ENCODE measurements around the gene ASXL1.
"Not testable (repeated sequence)": the region's sequence is repeated elsewhere in the genome, so short reads cannot be mapped to it uniquely, and the experiment has no call there.

The ASXL1 gene

DNA sequence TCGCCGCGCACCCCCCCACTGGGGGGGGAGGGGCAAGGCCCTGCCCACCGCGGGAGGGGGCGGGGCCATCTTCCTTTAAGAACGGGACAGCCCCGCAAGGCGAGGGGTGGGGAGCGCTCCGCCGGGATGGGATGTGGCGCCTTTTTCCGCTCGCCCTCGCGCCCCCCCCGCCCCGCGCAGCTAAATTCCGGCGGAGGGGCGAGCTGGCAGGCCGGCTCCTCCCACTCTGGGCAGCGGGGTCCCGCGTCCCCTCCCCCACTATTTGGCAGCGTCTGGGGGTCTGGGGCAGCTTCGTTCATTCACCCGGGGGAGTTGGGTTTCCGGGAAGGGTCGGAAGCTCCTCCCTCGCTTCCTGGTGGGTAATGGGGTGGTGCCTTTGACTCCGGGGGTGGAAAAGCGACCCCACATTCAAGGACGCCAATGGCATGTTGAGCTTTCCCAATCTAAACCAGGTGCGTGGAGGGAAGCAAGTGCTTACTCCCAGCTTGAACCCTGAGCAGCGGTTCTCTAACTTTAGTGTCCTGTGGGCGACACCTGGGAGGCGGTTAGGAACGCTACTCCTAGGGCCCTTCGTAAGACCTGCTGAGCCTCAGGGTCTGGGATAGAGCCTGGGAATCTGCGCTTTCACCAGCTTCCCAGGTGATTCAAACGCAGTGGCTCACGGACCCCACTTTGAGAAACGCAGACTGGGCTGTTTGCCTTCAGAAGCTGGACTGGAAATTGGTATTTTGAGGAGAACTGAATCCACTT, 927 bp downstream of the ASXL1 start:
- in situ Hi-C loops (cut with HindIII; ENCODE audit: low sequenced_read_pairs), result no loop called here

DNA sequence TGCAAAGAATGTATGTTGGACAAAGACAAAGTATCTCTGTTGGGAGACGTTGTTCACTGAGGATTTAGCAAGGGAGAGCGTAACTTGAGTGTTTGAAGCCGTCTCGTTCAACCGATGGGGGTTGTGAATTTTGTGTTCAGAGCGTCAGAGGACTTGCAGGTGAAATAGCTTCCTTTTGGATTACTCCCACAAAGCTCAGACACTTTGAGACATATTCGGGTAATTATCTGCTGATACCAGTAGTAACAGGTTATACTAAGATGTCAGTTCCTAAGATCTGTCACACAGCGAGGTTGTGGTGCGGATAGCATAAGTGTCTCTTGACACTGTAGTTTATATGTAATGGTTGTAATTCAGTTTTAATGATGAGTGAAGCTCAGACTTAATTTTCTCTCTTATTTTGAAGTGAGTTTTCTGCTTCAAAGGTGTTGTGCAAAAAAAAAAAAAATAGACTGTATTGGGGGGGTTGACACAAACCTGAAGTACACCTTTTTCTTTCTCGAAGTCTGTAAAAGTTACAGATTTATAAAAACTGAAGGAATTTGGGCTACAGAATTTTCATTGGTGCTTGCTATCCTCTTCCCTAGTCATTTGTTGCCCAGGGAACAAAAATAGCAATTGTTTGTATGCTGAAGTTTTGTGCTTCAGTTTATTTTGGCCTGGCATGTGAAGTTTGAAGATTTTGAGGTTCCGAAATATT, 1.7 kb downstream of the ASXL1 start:
- in situ Hi-C loops (cut with HindIII; ENCODE audit: low sequenced_read_pairs), result no loop called here

DNA sequence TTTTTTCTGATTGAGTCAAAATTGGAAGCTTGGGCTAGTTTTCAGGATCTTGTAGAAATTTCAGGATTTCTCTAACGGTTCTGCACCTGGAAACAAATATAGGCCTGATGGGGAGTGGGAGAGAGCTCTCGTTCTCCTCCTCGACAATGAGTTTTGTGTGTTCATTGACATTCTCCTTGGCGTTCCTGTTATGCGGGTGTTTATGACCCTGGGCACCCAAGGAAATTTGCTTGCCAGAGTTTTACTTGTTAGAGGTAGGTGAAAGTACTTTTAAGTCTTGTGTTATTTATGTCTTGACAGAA, 2.2 kb downstream of the ASXL1 start:
- in situ Hi-C loops (cut with HindIII; ENCODE audit: low sequenced_read_pairs), result no loop called here

DNA sequence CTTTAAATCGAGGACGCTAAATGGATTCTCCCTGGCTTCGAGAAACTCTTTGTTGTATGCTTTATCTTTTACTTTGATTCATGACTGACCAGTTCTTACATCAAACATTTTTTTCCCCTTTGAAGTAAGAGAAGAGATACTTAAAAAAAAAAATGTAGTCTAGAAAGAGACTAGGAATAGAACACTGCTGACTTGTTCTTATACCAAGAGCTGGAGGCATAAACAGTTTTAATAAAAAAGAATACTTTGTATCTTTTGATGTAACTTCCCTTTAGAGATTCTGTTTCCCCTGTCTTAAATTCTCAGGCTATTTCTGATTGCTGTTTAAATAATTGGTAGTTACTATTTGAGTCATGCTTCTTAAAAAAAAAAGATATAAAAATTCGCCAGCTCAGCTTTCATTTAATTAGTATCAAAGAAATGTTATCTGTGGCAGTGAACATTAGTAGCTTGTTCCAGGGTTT, 4.8 kb downstream of the ASXL1 start:
- in situ Hi-C loops (cut with HindIII; ENCODE audit: low sequenced_read_pairs), result no loop called here

DNA sequence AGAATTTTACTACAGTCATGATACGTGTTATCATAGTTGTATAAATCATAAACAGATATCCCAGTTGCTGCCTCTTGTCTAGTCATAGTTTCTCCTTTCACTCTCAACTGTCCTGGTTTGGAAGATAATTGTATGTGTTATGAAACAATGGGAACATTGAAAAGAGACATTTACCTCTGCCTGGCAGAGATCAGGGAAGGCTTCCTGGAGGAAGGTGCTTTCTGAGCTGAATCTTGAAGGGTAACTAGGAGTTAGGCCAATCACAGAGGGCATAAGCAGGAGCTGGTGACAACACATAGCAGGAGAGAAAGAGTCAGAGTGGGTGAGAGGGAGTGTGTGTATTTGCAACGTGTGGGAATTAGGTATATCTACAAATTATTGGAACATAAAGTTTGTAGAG, 5.4 kb downstream of the ASXL1 start:
- in situ Hi-C loops (cut with HindIII; ENCODE audit: low sequenced_read_pairs), result no loop called here

DNA sequence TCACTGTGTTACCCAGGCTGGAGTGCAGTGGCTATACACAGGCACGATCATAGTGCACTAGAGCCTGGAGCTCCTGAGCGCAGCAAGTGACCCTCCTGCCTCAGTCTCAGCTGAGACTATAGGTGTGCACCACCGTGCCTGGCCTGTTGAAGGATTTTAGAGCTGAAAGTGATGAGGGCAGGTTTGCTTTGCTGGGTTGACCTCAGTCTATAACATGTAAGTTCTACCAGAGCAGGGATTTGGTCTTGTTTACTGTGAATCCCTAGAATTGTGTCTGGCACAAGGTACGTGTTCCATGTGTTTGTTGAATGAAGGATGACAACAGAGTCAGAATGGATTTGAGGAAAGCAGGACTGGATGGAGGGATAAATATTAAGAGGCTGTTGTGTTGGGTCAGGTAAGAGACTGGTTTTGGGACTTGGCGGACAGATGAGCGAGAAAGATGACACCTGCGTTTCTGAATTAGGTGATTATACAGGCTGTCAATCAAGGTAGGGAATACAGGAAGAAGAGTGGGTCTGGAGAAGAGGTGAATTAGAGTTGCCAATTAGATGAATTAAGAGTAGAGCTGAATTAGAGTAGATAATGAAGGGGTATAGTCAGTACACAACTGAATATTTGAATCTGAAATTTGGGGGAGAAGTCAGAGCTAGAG, 6.5 kb downstream of the ASXL1 start:
- in situ Hi-C loops (cut with HindIII; ENCODE audit: low sequenced_read_pairs), result no loop called here

DNA sequence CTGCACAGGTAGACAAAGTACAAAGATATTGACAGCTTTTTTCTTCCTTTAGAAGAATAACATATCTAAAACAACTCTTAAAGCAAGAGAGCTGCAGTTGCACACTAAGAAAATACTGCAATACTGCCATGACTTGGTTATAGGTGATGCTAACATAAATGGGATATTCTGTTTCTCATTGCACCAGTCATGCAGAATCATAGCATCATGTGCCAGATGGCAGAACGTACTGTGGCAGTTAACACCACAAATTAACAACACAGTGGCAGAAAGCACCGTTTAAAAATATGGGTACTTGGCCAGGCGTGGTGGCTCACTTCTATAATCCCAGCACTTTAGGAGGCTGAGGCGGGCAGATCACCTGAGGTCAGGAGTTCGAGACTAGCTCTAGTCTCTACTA, 7.4 kb downstream of the ASXL1 start:
- in situ Hi-C loops (cut with HindIII; ENCODE audit: low sequenced_read_pairs), result no loop called here

DNA sequence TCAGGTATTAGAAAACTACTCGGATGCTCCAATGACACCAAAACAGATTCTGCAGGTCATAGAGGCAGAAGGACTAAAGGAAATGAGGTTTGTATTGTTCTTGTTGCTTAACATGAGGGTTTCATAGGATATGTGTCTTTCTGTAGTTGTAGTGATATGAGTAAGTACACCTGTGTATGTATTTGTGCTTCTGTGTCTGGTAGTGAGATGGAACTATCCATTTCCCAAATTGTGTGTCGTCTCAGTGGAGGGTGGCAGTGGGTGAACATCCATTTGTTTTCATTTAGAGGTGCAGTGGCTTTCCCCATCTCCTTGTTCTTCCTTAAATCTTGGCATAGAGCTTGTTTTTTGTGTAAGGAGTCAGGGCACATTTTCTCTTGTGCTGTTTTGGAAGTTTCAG, 8.2 kb downstream of the ASXL1 start:
- in situ Hi-C loops (cut with HindIII; ENCODE audit: low sequenced_read_pairs), result no loop called here

DNA sequence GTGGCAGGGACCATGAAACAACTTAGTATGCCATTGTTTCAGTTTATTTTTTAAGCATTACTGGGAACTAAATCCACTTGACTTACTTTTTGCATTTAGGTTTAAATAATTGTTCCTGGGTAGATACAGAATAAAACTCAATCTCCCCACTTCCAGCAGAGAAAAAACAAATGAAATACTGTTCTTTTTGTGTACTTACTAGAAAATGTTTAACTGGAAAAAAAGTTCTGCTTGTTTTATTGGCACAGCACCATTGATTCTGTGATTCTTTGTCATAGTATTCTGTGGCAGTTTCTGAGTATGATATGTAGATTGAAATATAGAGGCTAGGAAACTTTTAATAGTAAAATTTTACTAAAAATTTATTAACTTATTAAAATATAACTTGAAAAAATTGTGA, 10.2 kb downstream of the ASXL1 start:
- in situ Hi-C loops (cut with HindIII; ENCODE audit: low sequenced_read_pairs), result no loop called here

- in situ Hi-C loops (cut with HindIII; ENCODE audit: low sequenced_read_pairs), result no loop called here
Observed at GRCh38 chr20:32368925-32369324, 10.8 kb downstream of the ASXL1 start.

GRCh38 chr20:32370897-32371296, 12.8 kb downstream of the ASXL1 start:
- in situ Hi-C loops (cut with HindIII; ENCODE audit: low sequenced_read_pairs), result loop anchor here (5.0 kb wide), 1 partner anchor 94 kb away; the partner anchor contains the start of gene KIF3B

- in situ Hi-C loops (cut with HindIII; ENCODE audit: low sequenced_read_pairs), result no loop called here
Observed at GRCh38 chr20:32378461-32378860, 20.3 kb downstream of the ASXL1 start.

GRCh38 chr20:32380037-32380436, 21.9 kb downstream of the ASXL1 start:
- in situ Hi-C loops (cut with HindIII; ENCODE audit: low sequenced_read_pairs), result not testable (repeated sequence)

- in situ Hi-C loops (cut with HindIII; ENCODE audit: low sequenced_read_pairs), result no loop called here
Observed at GRCh38 chr20:32380745-32381144, 22.6 kb downstream of the ASXL1 start.

- in situ Hi-C loops (cut with HindIII; ENCODE audit: low sequenced_read_pairs), result no loop called here
Observed at GRCh38 chr20:32382102-32382950, 24.2 kb downstream of the ASXL1 start.

DNA sequence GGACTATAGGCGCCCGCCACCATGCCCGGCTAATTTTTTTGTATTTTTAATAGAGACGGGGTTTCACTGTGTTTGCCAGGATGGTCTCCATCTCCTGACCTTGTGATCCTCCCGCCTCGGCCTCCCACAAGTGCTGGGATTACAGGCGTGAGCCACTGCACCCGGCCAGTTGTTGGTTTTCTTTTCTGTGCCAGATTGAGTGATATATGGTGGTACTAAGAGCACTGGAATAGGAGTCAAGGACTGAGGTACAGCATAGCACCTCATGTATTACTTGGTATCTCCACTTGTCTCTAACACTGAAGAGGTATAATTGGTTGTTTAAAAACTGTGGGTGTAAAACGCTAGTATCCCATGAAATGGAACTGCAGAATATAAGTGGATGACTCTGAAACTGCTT, 25.3 kb downstream of the ASXL1 start:
- in situ Hi-C loops (cut with HindIII; ENCODE audit: low sequenced_read_pairs), result not testable (repeated sequence)

DNA sequence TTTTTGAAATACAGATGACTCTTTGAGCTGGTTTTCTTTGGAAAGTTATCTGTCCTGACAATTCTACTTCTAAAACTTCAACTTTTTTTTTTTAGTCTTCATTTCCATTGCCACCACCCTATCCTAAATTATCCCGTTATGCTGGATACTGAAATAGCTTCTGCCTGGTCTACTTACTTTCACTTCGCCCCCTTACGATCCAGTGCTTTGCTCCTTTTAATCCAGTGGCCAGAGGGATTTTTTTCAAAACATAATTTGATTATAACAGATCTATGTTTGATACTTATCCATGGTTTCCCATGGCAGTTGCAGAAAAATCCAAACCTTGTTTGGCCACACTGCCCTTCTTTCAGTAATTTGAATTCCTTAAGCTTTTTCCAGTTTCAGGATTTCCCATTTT, 27.4 kb downstream of the ASXL1 start:
- in situ Hi-C loops (cut with HindIII; ENCODE audit: low sequenced_read_pairs), result no loop called here

GRCh38 chr20:32386091-32386490, 28.0 kb downstream of the ASXL1 start:
- in situ Hi-C loops (cut with HindIII; ENCODE audit: low sequenced_read_pairs), result no loop called here

DNA sequence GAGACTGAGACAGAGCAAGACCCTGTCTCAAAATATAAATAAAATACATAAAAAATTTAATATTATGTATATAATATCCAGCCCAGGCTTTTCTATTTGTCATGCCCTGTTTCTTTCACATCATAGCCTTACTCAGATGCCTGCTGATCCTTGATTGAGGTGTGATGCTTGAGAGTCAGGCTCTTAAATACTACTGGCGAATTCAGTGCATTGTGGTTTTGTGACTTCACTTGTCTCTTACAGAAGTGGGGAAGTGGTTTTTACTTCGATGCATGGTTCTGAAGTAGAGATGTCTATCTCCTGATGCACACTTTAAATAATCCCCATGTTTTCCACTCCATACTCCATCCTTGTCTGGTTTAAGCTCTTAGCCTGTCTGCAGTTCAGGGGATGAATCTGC, 29.1 kb downstream of the ASXL1 start:
- in situ Hi-C loops (cut with HindIII; ENCODE audit: low sequenced_read_pairs), result no loop called here

DNA sequence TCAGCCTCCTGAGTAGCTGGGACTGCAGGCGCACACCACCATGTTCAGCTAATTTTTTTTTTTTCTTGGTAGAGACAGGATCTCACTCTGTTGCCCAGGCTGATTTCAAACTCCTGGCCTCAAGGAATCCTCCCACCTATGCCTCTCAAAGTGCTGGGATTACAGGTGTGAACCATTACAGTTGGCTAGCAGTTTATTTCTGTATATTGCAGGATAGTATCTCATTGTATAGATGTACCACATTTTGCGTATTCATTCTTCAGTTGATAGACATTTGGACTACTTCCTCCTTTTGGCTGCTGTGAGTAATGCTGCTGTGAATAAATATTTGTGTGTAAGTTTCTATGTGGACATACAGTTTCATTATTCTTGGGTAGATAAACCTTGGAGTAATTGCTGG, 32.9 kb downstream of the ASXL1 start:
- in situ Hi-C loops (cut with HindIII; ENCODE audit: low sequenced_read_pairs), result no loop called here

DNA sequence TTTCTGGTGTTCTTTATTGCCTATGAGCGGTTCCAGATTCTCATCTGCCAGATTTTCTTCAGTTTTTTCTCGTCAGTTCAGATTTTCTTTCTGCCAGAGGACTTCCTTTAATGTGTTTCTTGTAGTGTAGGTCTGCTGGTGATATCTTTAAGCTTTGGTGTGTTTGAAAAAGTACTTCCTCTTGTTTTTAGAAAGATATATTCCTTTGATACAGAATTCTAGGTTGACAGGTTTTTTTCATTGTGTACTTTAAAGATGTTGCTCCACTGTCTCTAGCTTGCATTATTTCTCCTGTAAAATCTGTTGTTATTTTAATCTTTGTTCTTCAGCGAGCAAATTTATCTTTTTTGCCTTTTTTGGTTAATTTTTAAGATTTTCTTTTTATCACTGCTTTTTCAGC, 36.9 kb downstream of the ASXL1 start:
- in situ Hi-C loops (cut with HindIII; ENCODE audit: low sequenced_read_pairs), result no loop called here

Data from endothelial cell of hepatic sinusoid (primary cell).